HL-60 (cell line): Measurements from ENCODE around the gene KCTD16.

Experiments
- DNase-seq, 2 experiments: peaks; one replicate each; pipeline ENCODE4 v3.0.0-alpha.2; 2010 to 2020; ENCODE audit warnings: low read depth in 1 of 2, low spot score in 1 of 2
- H3K27ac ChIP-seq: fragments of 250-450 bp; sonication (Bioruptor Pico); replicated peaks from 2 replicates; pipeline ENCODE4 v1.5.1; 2020; ENCODE audit warnings: mild to moderate bottlenecking, moderate library complexity
- H3K27me3 ChIP-seq: fragments of 250-450 bp; sonication (Bioruptor Pico); 2 replicates; pipeline ENCODE4 v1.5.1; 2021; ENCODE audit warnings: mild to moderate bottlenecking, moderate library complexity; ENCODE audit not compliant: insufficient read depth, poor library complexity, severe bottlenecking
- H3K4me3 ChIP-seq: replicated peaks from 2 replicates; pipeline ENCODE4 v1.5.1; 2011; ENCODE audit warnings: mild to moderate bottlenecking, control low read depth, low read length; ENCODE audit not compliant: insufficient read depth
- CTCF ChIP-seq: IDR thresholded peaks from one replicate; pipeline ENCODE4 v1.5.1; 2011; ENCODE audit warnings: low read length, control low read depth, inconsistent platforms; ENCODE audit not compliant: insufficient read depth
- GABPA ChIP-seq: IDR thresholded peaks from 2 replicates; pipeline ENCODE4 v1.6.1; 2012; ENCODE audit warnings: low read depth
- POLR2AphosphoS5 ChIP-seq: IDR thresholded peaks from 2 replicates; pipeline ENCODE4 v1.6.1; 2012; ENCODE audit warnings: low read depth
- REST ChIP-seq: IDR thresholded peaks from 2 replicates; pipeline ENCODE4 v1.6.1; 2012; ENCODE audit warnings: low read depth; ENCODE audit not compliant: insufficient replicate concordance
- SPI1 ChIP-seq: IDR thresholded peaks from 2 replicates; pipeline ENCODE4 v1.6.1; 2012; ENCODE audit warnings: low read depth, mild to moderate bottlenecking, borderline replicate concordance

The KCTD16 gene

GRCh38 chr5:144484124-144484897 is 313.6 kb downstream of the KCTD16 start:
- Histone ChIP-seq H3K27ac (no peak overlapping the region), H3K4me3 (no peak overlapping the region), H3K27me3 (no peaks in the 10 kb centered on the region)
- no peak for DNase-seq
- TF ChIP-seq SPI1 (no peak), REST (no peak), CTCF (no peak), POLR2AphosphoS5 (no peak), GABPA (no peak)

DNA sequence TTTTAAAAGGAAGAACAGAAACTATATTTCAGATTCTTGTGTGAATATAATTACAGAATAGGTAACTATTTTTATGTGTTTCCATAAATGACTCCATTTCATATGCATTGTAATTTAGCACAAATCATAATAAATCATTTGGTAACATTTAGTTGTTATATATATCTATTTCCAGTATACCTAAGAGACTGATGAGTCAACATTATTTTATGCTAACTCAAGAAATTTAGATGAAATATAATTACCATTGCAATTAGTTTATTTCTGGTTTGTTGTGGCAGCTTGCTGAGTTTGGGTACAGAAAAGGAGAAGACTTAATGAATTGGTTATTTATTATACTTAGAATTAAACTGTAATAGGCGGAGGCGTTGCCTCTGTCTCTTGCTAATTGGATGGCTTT is 314.9 kb downstream of the KCTD16 start:
- Histone ChIP-seq H3K27me3 (no peaks in the 10 kb centered on the region), H3K27ac (no peak overlapping the region), H3K4me3 (no peak overlapping the region)
- DNase-seq, result no peak
- TF ChIP-seq REST (no peak), POLR2AphosphoS5 (no peak), CTCF (no peak), SPI1 (no peak), GABPA (no peak)

DNA sequence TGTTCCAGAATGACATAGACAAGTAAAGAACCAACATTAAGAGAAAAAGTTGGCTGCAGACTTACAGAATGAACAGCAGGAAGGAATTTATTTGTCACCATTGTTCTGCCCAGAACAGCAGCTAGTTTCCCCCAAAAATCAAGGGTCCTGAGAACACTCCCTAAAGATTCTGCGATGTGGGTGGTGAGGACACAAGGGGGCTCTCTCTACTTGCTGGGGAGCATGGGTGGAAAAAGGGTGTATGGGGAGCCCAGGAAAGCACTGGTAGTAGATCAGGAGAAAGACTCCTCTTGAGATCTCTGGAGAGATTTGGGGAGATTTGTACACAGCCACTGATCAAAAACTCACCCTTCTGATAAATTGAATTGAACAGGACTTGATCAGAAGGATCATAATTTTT is 316.5 kb downstream of the KCTD16 start:
- no peak overlapping the region for H3K27ac ChIP-seq
- H3K4me3 ChIP-seq, result no peak overlapping the region
- H3K27me3 ChIP-seq, result no peaks in the 10 kb centered on the region
- TF ChIP-seq REST (no peak), SPI1 (no peak), GABPA (no peak), POLR2AphosphoS5 (no peak), CTCF (no peak)
- DNase-seq, result no peak
